ENCODE data around the gene TDRD7.

The TDRD7 gene

GRCh38 chr9:97516111-97516510 is 104.2 kb downstream of the TDRD7 start:
- Histone ChIP-seq H3K36me3 (ENCODE audit: control insufficient read depth in 2 of 2, insufficient read depth in 1 of 2, low read length in 2 of 2) (peaks cover 0 to 10% of the 10 kb centered on the region in 2 experiments; a peak in 1 of 3 replicates), H3K4me1 (ENCODE audit: control insufficient read depth, insufficient read depth, low read length) (no peaks in the 10 kb centered on the region; the same call in 1 of the 2 replicates), H3K4me3 (ENCODE audit: low read depth, low read length) (no peak overlapping the region), H3K27ac (ENCODE audit: extremely low read depth, low read depth, low read length) (no peak overlapping the region), H3K9me3 (ENCODE audit: control insufficient read depth, insufficient read depth, low read depth, low read length) (no peaks in the 10 kb centered on the region)
- ChIA-PET CTCF (no interaction called here), POLR2A (interaction anchor here (1.5 kb wide), 1 partner anchor 10 kb away, joined by 7 read pairs; no protein-coding TSS in a partner anchor)
- TF ChIP-seq ZNF585B (tag by site-specific recombination; IDR thresholded peaks at IDR 0.05), result no peak
- no peak for TF ChIP-seq ZNF596 (tag by site-specific recombination; IDR thresholded peaks at IDR 0.05)
- TF ChIP-seq ZNF837 (tag by site-specific recombination; IDR thresholded peaks at IDR 0.05), result no peak

DNA sequence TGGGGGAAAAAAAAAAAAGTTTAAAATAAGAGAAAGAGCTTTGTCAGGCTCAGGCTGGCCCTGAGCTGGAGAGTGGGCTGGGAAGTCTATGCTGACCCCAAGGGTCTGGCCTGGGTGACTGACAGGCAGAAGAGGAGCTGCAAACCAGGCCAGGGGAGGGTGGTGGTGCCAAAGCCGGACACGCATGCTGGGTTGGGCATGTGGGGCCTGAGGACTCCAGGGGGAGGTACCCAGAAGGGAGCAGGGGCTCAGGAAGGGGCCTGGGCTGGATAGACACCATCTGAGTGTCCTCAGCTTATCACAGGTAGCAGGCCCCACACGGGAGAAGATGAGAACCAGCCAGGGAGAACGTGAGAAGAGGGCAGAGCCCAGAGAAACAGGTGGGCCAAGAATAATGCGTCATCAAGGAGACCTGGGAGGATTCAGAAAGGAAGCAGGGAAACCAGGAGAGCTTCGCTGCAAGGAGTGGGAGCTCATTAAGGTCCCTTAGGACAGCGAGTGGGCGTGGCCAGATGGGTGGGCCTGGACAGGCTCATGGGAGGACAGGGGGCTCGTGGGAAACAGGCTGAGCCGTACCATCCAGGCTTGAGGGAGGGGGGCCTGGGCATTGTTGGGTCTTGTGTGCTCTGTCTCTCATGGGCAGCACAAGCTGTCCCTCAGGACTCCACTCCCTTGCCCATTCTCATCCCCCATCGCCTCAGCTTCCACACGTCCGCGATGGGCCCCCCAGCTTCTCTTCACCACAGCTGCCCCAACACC is 105.6 kb downstream of the TDRD7 start:
- Histone ChIP-seq H3K9me3 (ENCODE audit: control insufficient read depth, insufficient read depth, low read depth, low read length) (no peaks in the 10 kb centered on the region), H3K4me1 (ENCODE audit: control insufficient read depth, insufficient read depth, low read length) (no peaks in the 10 kb centered on the region; the same call in 1 of the 2 replicates), H3K36me3 (ENCODE audit: control insufficient read depth in 2 of 2, insufficient read depth in 1 of 2, low read length in 2 of 2) (peaks cover 0 to 7% of the 10 kb centered on the region in 2 experiments; a peak in 1 of 3 replicates), H3K4me3 (ENCODE audit: low read depth, low read length) (no peak overlapping the region), H3K27ac (ENCODE audit: extremely low read depth, low read depth, low read length) (no peak overlapping the region)
- CTCF ChIA-PET, result interaction anchor here (0.5 to 2.0 kb wide), 4 partner anchors 19 to 99 kb away, joined by 3 to 12 read pairs (median 3); no protein-coding TSS in a partner anchor
- 0 out of 2 replicates have a peak, but pooled peaks have one; percentile 13 for TF ChIP-seq ZFHX2 (tag by site-specific recombination; conservative IDR thresholded peaks at IDR 0.05)
- no peak for TF ChIP-seq ZNF514 (tag by site-specific recombination; IDR thresholded peaks at IDR 0.05)
- TF ChIP-seq, protein P1, sequence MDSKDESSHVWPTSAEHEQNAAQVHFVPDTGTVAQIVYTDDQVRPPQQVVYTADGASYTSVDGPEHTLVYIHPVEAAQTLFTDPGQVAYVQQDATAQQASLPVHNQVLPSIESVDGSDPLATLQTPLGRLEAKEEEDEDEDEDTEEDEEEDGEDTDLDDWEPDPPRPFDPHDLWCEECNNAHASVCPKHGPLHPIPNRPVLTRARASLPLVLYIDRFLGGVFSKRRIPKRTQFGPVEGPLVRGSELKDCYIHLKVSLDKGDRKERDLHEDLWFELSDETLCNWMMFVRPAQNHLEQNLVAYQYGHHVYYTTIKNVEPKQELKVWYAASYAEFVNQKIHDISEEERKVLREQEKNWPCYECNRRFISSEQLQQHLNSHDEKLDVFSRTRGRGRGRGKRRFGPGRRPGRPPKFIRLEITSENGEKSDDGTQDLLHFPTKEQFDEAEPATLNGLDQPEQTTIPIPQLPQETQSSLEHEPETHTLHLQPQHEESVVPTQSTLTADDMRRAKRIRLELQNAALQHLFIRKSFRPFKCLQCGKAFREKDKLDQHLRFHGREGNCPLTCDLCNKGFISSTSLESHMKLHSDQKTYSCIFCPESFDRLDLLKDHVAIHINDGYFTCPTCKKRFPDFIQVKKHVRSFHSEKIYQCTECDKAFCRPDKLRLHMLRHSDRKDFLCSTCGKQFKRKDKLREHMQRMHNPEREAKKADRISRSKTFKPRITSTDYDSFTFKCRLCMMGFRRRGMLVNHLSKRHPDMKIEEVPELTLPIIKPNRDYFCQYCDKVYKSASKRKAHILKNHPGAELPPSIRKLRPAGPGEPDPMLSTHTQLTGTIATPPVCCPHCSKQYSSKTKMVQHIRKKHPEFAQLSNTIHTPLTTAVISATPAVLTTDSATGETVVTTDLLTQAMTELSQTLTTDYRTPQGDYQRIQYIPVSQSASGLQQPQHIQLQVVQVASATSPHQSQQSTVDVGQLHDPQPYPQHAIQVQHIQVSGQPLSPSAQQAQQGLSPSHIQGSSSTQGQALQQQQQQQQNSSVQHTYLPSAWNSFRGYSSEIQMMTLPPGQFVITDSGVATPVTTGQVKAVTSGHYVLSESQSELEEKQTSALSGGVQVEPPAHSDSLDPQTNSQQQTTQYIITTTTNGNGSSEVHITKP (tag by site-specific recombination; IDR thresholded peaks at IDR 0.05), result peak; percentile 78
- POLR2A ChIA-PET, result interaction anchor here (1.5 to 1.6 kb wide), 2 partner anchors 12 to 15 kb away, joined by 6 to 7 read pairs; no protein-coding TSS in a partner anchor

- H3K36me3 ChIP-seq (ENCODE audit: control insufficient read depth in 2 of 2, insufficient read depth in 1 of 2, low read length in 2 of 2), result peaks cover 0 to 7% of the 10 kb centered on the region in 2 experiments; a peak in 1 of 3 replicates
- no peak overlapping the region for H3K4me3 ChIP-seq (ENCODE audit: low read depth, low read length)
- no peak overlapping the region for H3K27ac ChIP-seq (ENCODE audit: extremely low read depth, low read depth, low read length)
- no peaks in the 10 kb centered on the region; the same call in 1 of the 2 replicates for H3K4me1 ChIP-seq (ENCODE audit: control insufficient read depth, insufficient read depth, low read length)
- POLR2A ChIA-PET, result interaction anchor here (1.4 to 1.6 kb wide), 2 partner anchors 16 to 18 kb away, joined by 5 to 6 read pairs; partner anchors contain the start of gene TMOD1
- CTCF ChIA-PET, result interaction anchor here (0.5 to 2.0 kb wide), 7 partner anchors 12 to 99 kb away, joined by 3 to 12 read pairs (median 3); no protein-coding TSS in a partner anchor
- no peaks in the 10 kb centered on the region for H3K9me3 ChIP-seq (ENCODE audit: control insufficient read depth, insufficient read depth, low read depth, low read length)
- TF ChIP-seq ZNF837 (tag by site-specific recombination; IDR thresholded peaks at IDR 0.05) (no peak), ZNF362 (tag by site-specific recombination; IDR thresholded peaks at IDR 0.05) (no peak)
These were observed 106.4 kb downstream of the TDRD7 start for GRCh38 chr9:97518166-97518908.

DNA sequence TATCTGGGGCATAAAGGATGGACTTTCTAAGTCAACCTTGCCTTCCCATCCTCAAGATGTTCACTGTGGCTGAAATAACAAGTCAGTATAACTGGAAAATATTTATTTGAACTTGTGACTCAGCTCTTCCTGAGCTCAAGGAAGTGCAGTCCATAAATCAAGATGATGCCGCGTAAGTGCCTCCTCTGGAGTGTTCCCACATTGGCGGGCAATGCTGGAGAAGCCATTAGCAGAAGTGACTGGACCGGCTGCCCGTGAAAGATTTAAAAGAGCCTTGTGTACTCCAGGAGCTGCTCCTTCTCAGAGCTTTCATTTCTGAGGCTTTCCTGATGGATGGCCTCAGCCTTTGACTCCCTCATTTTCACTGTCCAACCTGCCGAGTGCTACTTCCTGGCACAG is 107.0 kb downstream of the TDRD7 start:
- no peak overlapping the region for H3K27ac ChIP-seq (ENCODE audit: extremely low read depth, low read depth, low read length)
- no peaks in the 10 kb centered on the region for H3K9me3 ChIP-seq (ENCODE audit: control insufficient read depth, insufficient read depth, low read depth, low read length)
- H3K4me1 ChIP-seq (ENCODE audit: control insufficient read depth, insufficient read depth, low read length), result peaks cover under 1% of the 10 kb centered on the region; the same call in 1 of the 2 replicates
- POLR2A ChIA-PET, result interaction anchor here (1.4 to 1.6 kb wide), 2 partner anchors 16 to 18 kb away, joined by 5 to 6 read pairs; partner anchors contain the start of gene TMOD1
- peaks cover 0 to 9% of the 10 kb centered on the region in 2 experiments; a peak in 1 of 3 replicates for H3K36me3 ChIP-seq (ENCODE audit: control insufficient read depth in 2 of 2, insufficient read depth in 1 of 2, low read length in 2 of 2)
- no peak overlapping the region for H3K4me3 ChIP-seq (ENCODE audit: low read depth, low read length)
- CTCF ChIA-PET, result interaction anchor here (0.8 to 2.0 kb wide), 6 partner anchors 12 to 80 kb away, joined by 3 to 12 read pairs (median 3); no protein-coding TSS in a partner anchor
- no peak for TF ChIP-seq ZBTB48 (tag by site-specific recombination; IDR thresholded peaks at IDR 0.05)
- TF ChIP-seq, protein P2, sequence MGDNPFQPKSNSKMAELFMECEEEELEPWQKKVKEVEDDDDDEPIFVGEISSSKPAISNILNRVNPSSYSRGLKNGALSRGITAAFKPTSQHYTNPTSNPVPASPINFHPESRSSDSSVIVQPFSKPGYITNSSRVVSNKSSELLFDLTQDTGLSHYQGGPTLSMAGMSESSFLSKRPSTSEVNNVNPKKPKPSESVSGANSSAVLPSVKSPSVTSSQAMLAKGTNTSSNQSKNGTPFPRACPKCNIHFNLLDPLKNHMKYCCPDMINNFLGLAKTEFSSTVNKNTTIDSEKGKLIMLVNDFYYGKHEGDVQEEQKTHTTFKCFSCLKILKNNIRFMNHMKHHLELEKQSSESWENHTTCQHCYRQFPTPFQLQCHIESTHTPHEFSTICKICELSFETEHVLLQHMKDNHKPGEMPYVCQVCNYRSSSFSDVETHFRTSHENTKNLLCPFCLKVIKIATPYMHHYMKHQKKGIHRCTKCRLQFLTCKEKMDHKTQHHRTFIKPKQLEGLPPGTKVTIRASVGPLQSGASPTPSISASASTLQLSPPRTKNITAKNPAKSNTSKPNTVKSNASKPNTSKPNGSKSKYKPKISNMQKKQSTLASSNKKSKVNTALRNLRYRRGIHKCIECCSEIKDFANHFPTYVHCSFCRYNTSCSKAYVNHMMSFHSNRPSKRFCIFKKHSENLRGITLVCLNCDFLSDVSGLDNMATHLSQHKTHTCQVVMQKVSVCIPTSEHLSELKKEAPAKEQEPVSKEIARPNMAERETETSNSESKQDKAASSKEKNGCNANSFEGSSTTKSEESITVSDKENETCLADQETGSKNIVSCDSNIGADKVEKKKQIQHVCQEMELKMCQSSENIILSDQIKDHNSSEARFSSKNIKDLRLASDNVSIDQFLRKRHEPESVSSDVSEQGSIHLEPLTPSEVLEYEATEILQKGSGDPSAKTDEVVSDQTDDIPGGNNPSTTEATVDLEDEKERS (tag by site-specific recombination; IDR thresholded peaks at IDR 0.05), result no peak
- TF ChIP-seq SP2 (tag by site-specific recombination; IDR thresholded peaks at IDR 0.05), result peak; percentile 30; the same call in 1 of the 2 replicates
- 0 out of 2 replicates have a peak, but pooled peaks have one; percentile 8 for TF ChIP-seq ZNF366 (tag by site-specific recombination; conservative IDR thresholded peaks at IDR 0.05)
- 0 out of 2 replicates have a peak, but pooled peaks have one; percentile 8 for TF ChIP-seq GLIS1 (tag by site-specific recombination; IDR thresholded peaks at IDR 0.05)

All from HEK293 (cell line).